OCI-LY7 (cell line): Measurements from ENCODE around the gene TMPRSS4. TPM values are rescaled to one million over a fixed set of nuclear protein-coding genes. Genes with fewer than 3 reads are reported as not detected.

Experiments used
- BruUV-seq: library from RNA; stranded (reverse); fragments of 400-500 nt; replicated peaks from 2 replicates; lab custom pipeline; 2021; lab: Mats Ljungman, UMichigan
- CTCF ChIA-PET: fragments of 300-600 bp; sonication (Branson Sonifier 250); formaldehyde crosslinking; loops from one replicate; lab custom pipeline; 2022; ENCODE audit warnings: antibody characterized with exemption; ENCODE audit not compliant: unreplicated experiment; lab: Charles Lee
- POLR2A ChIA-PET: fragments of 300-600 bp; sonication (Branson Sonifier 250); formaldehyde crosslinking; loops from one replicate; lab custom pipeline; 2022; ENCODE audit warnings: antibody characterized with exemption; lab: Charles Lee
- DNase-seq: peaks from one replicate; pipeline ENCODE4 v3.0.0-alpha.2; 2015; ENCODE audit warnings: low spot score
- H2AFZ ChIP-seq: fragments of 200-600 bp; sonication (generic), shearing (Covaris generic); 2 replicates; pipeline ENCODE4 v1.6.1; 2014; ENCODE audit warnings: mild to moderate bottlenecking, antibody characterized with exemption, low read length, moderate library complexity
- H3K27ac ChIP-seq: fragments of 200-600 bp; sonication (generic); 2 replicates; pipeline ENCODE4 v1.5.1; 2014; ENCODE audit warnings: mixed run types, low read depth, mild to moderate bottlenecking, moderate library complexity, low read length, inconsistent platforms; ENCODE audit not compliant: poor library complexity, severe bottlenecking
- H3K36me3 ChIP-seq: fragments of 200-600 bp; sonication (generic); 2 replicates; pipeline ENCODE4 v1.6.1; 2014; ENCODE audit warnings: mild to moderate bottlenecking, antibody characterized with exemption, low read length, moderate library complexity, mixed read lengths; ENCODE audit not compliant: insufficient read depth
- H3K4me1 ChIP-seq: fragments of 200-600 bp; sonication (generic); 2 replicates; pipeline ENCODE4 v1.5.1; 2014; ENCODE audit warnings: mild to moderate bottlenecking, low read length; ENCODE audit not compliant: insufficient read depth, poor library complexity, severe bottlenecking
- H3K4me2 ChIP-seq: fragments of 200-600 bp; sonication (generic); 2 replicates; pipeline ENCODE4 v1.6.1; 2014; ENCODE audit warnings: mild to moderate bottlenecking, low read length
- H3K4me3 ChIP-seq: fragments of 200-600 bp; sonication (generic); 2 replicates; pipeline ENCODE4 v1.5.1; 2014; ENCODE audit warnings: mild to moderate bottlenecking, low read depth, low read length; ENCODE audit not compliant: poor library complexity, severe bottlenecking
- H3K79me2 ChIP-seq: fragments of 200-600 bp; sonication (generic); 2 replicates; pipeline ENCODE4 v1.6.1; 2016; ENCODE audit warnings: low read depth, mild to moderate bottlenecking, low read length, moderate library complexity, mixed read lengths; ENCODE audit not compliant: insufficient read depth
- H3K9me2 ChIP-seq: fragments of 200-600 bp; sonication (generic); 2 replicates; pipeline ENCODE4 v1.6.1; 2016; ENCODE audit warnings: mild to moderate bottlenecking, low read length, mixed read lengths; ENCODE audit not compliant: insufficient read depth
- H3K9me3 ChIP-seq: fragments of 200-600 bp; sonication (generic); 2 replicates; pipeline ENCODE4 v1.6.1; 2014; ENCODE audit warnings: mild to moderate bottlenecking, mixed run types, low read length, mixed read lengths
- H4K20me1 ChIP-seq: fragments of 200-600 bp; sonication (generic); 2 replicates; pipeline ENCODE4 v1.6.1; 2014; ENCODE audit warnings: mild to moderate bottlenecking, antibody characterized with exemption, low read length, moderate library complexity, mixed read lengths; ENCODE audit not compliant: insufficient read depth
- CTCF ChIP-seq: fragments of 200-600 bp; sonication (generic); conservative IDR thresholded peaks from 2 replicates; pipeline ENCODE4 v1.5.1; 2014; ENCODE audit warnings: mild to moderate bottlenecking, antibody characterized with exemption, low read length, moderate library complexity, mixed read lengths
- EZH2phosphoT487 ChIP-seq: fragments of 200-600 bp; sonication (generic); IDR thresholded peaks from 2 replicates; pipeline ENCODE4 v1.6.1; 2018; ENCODE audit warnings: low read depth, borderline replicate concordance, mild to moderate bottlenecking, mixed run types, antibody characterized with exemption, low read length, moderate library complexity, mixed read lengths
- intact Hi-C: fragments of 100-400 bp; cut with micrococcal nuclease; formaldehyde crosslinking; loops from one replicate; pipeline ENCODE4 v1.10.0; 2022; ENCODE audit not compliant: unreplicated experiment
- total RNA-seq, 2 experiments: library from RNA; depleted of rRNA in 1 of 2; stranded (reverse); fragments of >200 nt in 1 of 2; shearing (Covaris generic) in 1 of 2; gene quantifications; 2 replicates each; pipeline ENCODE4 v1.2.3, GENCODE V29; 2014 to 2022

Gene TMPRSS4
- total RNA-seq, 2 experiments from 2014 or later = 0.03 TPM; not detected in 1

GRCh38 chr11:118109231-118109630 lies 32.4 kb downstream of the TMPRSS4 start:
- no peaks in the 10 kb centered on the region for H3K4me1 ChIP-seq
- no peak for DNase-seq
- no peaks in the 10 kb centered on the region for H4K20me1 ChIP-seq
- no peak for TF ChIP-seq EZH2phosphoT487
- no peak for TF ChIP-seq CTCF
- no peak overlapping the region for H2AFZ ChIP-seq
- BruUV-seq = no TSS peak
- intact Hi-C loops = no loop called here
- ChIA-PET POLR2A (no interaction called here), CTCF (no interaction called here)
- H3K4me3 ChIP-seq = no peak overlapping the region
- no peaks in the 10 kb centered on the region for H3K9me3 ChIP-seq
- no peak overlapping the region for H3K4me2 ChIP-seq
- no peaks in the 10 kb centered on the region for H3K9me2 ChIP-seq
- no peaks in the 10 kb centered on the region for H3K79me2 ChIP-seq
- H3K36me3 ChIP-seq = no peaks in the 10 kb centered on the region
- H3K27ac ChIP-seq = no peak overlapping the region

GRCh38 chr11:118111019-118111743 lies 34.3 kb downstream of the TMPRSS4 start:
- no peaks in the 10 kb centered on the region for H3K9me2 ChIP-seq
- TF ChIP-seq EZH2phosphoT487 (no peak), CTCF (no peak)
- no peak overlapping the region for H3K4me2 ChIP-seq
- H3K4me3 ChIP-seq = no peak overlapping the region
- ChIA-PET POLR2A (no interaction called here), CTCF (no interaction called here)
- no peaks in the 10 kb centered on the region for H3K36me3 ChIP-seq
- intact Hi-C loops = no loop called here
- DNase-seq = no peak
- no TSS peak for BruUV-seq
- H2AFZ ChIP-seq = no peak overlapping the region
- H4K20me1 ChIP-seq = no peaks in the 10 kb centered on the region
- no peaks in the 10 kb centered on the region for H3K9me3 ChIP-seq
- no peak overlapping the region for H3K27ac ChIP-seq
- H3K4me1 ChIP-seq = no peaks in the 10 kb centered on the region
- H3K79me2 ChIP-seq = no peaks in the 10 kb centered on the region

GRCh38 chr11:118111744-118112035 lies 34.8 kb downstream of the TMPRSS4 start:
- H2AFZ ChIP-seq = no peak overlapping the region
- no peaks in the 10 kb centered on the region for H3K9me2 ChIP-seq
- H3K79me2 ChIP-seq = no peaks in the 10 kb centered on the region
- H3K4me1 ChIP-seq = no peaks in the 10 kb centered on the region
- H3K4me3 ChIP-seq = no peak overlapping the region
- CTCF ChIA-PET = no interaction called here
- no peak for DNase-seq
- POLR2A ChIA-PET = no interaction called here
- no TSS peak for BruUV-seq
- no peak overlapping the region for H3K27ac ChIP-seq
- intact Hi-C loops = no loop called here
- H3K9me3 ChIP-seq = no peaks in the 10 kb centered on the region
- no peaks in the 10 kb centered on the region for H3K36me3 ChIP-seq
- H3K4me2 ChIP-seq = no peak overlapping the region
- no peaks in the 10 kb centered on the region for H4K20me1 ChIP-seq
- TF ChIP-seq CTCF (no peak), EZH2phosphoT487 (no peak)
